Measurements from ENCODE around the gene TAS2R1.
A peak's percentile ranks its signal among the peaks of the same experiment; 100 is the strongest.

TAS2R1 gene, protein sequence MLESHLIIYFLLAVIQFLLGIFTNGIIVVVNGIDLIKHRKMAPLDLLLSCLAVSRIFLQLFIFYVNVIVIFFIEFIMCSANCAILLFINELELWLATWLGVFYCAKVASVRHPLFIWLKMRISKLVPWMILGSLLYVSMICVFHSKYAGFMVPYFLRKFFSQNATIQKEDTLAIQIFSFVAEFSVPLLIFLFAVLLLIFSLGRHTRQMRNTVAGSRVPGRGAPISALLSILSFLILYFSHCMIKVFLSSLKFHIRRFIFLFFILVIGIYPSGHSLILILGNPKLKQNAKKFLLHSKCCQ

DNA sequence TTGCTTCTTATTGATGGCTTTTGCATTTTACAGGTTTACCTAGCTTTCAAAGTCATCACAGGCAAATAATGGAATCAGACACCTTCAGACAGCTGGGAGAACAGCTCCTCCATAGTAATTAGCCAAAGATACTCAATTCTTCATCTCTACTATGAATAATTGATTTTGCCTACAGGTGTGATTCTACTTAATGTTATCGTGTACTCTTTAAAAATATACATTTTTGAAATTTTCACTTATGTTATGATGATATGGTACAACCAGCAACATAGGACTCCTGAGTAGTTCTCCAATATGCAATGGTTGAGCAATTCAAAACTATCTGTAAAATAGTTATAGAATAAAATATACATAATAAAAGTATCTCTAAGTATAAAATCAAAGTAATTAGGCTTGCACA lies at the start of gene TAS2R1:
Gene TAS2R1 (minus strand): TSS at position 101 of the 400 bp plus-strand sequence. CDS start 319 bp downstream, outside the sequence.
- DNase-seq (ENCODE audit: low read depth, low spot score), result no peak
- H3K27ac ChIP-seq, result no peak within 1 kb of the TSS

DNA sequence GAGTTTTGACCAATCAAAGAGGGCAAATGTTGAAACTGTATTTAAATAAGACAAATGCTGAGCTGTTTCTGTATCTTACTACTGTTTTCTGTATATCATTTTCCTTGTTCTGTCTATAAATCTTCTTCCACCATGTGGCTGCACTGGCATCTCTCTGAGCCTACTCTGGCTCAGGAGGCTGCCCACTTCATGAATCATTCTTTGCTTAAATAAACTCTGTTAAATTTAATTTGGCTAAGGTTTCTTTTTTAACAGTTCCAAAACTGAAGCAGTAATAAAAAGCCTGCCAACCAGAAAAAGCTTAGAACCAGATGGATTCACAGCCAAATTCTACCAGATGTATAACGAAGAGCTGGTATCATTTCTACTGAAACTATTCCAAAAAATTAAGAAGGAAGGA lies 40.2 kb upstream of the TAS2R1 start:
- no peak for DNase-seq (ENCODE audit: low read depth, low spot score)
- no peak overlapping the region for H3K27ac ChIP-seq

DNA sequence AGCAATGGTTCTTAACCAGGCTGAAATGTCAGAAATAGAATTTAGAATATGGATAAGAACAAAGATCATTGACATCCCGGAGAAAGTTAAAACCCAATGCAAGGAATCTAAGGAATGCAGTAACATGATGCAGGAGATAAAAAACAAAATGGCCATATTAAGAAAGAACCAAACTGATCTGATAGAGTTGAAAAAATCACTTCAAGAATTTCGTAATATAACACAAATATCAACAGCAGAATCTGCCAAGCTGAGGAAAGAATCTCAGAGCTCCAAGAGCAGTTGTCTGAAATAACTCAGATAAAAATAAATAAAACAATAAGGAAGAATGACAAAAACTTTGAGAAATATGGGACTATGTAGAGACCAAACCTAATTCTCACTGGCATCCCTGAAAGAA lies 37.8 kb upstream of the TAS2R1 start:
- H3K27ac ChIP-seq, result no peak overlapping the region
- DNase-seq (ENCODE audit: low read depth, low spot score), result no peak

DNA sequence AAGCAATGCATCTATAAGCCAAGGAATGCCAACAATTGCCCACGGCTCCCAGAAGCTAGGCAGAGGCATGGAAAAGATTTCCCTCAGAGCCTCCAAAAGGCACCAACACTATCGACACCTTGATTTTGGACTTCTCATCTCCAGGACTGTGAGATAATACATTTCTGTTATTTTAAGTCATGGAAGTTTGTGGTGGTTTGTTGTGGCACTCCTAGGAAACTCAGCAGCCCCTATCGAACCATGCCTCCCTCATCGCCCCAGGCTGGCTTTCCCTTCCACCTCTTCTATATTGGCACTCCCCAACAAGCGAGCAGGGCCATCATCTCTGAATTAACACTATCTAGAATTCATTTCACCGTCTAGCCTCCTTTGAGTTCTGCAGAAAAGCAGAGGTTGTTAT lies 33.7 kb upstream of the TAS2R1 start:
- DNase-seq (ENCODE audit: low read depth, low spot score), result no peak
- no peak overlapping the region for H3K27ac ChIP-seq

DNA sequence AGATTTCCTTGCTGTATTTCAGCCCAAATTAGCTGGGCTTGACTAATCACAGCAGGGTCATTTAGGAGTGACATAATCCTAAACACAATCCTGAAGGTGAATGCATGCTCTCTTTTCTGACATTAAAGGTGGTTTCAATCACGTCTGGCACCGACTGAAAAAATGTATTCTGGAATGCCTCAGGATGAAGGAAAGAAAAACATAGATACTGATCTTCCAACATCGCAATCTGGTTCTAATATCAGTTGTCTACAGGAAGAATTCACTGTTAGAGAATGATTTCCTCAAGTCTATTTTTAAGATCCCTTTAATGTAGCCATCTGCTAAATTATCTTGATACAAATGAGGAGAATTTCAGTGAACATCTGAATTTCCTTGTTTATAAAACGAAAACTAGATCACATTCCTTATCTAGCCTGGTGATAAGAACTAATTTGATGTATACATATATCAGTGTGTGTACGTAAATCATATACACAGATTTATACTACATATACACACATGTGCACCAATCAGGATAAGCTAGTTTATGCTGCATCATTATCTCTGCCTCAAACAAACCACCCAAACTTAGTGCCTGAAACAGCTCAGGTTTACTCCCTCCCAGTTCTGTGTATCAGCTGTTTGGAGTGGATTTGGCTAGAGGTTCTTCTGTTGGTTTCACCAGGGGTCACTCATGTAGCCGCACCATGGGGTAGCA lies 31.3 kb upstream of the TAS2R1 start:
- DNase-seq (ENCODE audit: low read depth, low spot score), result no peak
- H3K27ac ChIP-seq, result no peak overlapping the region

DNA sequence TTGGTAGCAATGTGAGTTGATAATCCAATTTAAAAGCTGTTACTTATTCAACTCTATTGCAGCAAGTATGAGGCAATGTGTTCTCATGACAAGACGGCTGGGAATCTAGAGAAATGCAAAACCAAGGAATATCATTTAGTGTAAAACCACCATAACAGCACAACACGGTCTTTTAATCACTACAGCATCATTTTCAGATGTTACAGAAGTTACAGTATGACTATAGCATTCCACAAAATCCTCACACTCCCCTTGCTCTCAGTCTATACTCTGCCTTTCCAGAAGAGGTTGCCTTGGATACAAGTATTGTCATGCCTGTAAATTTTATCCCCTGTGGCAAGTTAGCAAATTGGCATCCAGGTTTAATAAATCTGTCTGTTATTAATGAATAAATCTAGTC lies 28.6 kb upstream of the TAS2R1 start:
- no peak for DNase-seq (ENCODE audit: low read depth, low spot score)
- no peak overlapping the region for H3K27ac ChIP-seq

DNA sequence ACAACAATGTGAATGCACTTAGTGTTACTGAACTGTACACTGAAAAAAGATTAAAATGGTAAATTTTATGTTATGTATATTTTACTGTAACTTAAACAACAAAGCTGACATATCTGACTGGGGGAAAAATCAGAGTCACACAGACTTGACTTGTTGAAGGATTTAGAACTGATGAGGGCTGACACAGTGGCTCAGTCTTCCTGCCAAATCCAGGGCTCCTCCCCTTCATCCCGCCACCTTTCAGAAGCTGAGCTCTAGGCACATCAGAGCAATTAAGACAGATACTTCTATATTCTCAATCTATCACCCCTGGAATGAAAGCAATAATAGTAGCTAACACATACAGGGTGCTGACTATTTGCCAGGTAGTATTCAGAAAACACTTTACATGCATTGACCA lies 27.7 kb upstream of the TAS2R1 start:
- DNase-seq (ENCODE audit: low read depth, low spot score), result no peak
- H3K27ac ChIP-seq, result no peak overlapping the region

DNA sequence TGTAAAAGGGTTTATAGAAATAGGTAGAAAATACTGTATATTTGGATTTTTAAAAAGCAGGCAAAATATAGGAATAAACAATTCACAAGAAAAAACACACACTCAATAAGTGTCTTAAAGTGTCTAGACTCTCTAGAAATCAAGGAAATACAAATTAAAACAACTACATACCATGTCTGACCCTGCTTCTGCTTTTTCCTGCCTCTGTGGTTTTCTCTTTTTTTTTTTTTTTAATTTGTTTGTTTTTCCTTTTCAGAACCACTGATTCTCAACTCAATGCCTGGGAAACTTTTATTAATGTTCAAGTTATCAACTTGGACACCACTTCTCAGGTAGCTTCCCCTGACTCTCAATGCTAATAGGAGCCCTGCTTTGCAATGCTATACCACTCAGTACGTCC lies 25.5 kb upstream of the TAS2R1 start:
- no peak for DNase-seq (ENCODE audit: low read depth, low spot score)
- H3K27ac ChIP-seq, result no peak overlapping the region

DNA sequence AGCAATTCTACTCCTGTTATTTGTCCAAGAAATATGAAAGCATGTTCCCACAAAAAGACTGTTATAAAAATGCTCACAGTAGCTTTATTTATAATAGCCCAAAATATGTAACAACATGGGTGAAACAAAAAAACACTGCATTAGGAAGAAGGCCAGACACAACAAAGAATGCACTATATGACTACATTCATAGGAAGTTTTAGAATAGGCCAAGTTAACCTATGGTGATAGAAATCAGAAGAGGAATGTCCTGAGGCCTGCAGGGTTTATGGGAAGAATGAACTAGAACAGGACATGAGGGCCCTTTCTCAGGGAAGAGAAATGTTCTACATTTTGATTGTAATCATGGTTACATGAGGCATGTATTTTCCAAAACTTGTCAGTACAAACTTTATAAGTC lies 24.7 kb upstream of the TAS2R1 start:
- no peak overlapping the region for H3K27ac ChIP-seq
- DNase-seq (ENCODE audit: low read depth, low spot score), result no peak

DNA sequence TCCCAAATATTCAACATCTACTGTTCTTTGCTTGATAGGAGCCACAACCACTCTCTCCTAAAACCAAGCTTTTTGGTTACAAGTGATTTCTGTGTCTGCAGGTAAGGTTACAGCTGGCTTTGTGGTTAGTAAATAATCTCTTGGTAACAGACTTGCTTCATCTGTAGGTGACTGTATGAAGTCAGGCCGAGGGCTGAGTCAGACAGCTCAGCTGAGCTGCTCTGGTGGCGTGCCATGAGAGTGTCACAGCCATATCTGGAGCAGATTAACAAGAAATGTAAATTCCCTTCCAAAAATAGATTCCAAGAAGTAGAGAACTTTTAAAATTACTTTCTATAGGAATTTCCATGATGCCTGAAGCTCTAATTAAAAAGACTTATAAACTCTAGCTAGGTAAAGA lies 23.7 kb upstream of the TAS2R1 start:
- no peak overlapping the region for H3K27ac ChIP-seq

DNA sequence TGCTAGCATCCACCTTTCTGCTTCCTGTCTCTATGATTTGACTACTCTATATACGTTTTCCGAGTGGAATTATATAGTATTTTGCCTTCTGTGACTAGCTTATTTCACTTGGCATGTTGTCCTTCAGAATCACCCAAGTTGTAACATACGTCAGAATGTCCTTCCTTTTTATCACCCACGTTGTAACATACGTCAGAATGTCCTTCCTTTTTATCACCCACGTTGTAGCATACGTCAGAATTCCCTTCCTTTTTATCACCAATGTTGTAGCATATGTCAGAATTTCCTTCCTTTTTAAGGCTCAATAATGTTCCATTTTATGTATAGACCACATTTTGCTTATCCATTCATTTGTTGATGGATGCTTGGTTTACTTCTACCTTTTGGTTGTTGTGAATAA lies 22.9 kb upstream of the TAS2R1 start:
- DNase-seq (ENCODE audit: low read depth, low spot score), result no peak
- no peak overlapping the region for H3K27ac ChIP-seq

More for the DNA sequence above, 23.7 kb upstream of the TAS2R1 start:
- DNase-seq (ENCODE audit: low read depth, low spot score), result peak; percentile 63

DNA sequence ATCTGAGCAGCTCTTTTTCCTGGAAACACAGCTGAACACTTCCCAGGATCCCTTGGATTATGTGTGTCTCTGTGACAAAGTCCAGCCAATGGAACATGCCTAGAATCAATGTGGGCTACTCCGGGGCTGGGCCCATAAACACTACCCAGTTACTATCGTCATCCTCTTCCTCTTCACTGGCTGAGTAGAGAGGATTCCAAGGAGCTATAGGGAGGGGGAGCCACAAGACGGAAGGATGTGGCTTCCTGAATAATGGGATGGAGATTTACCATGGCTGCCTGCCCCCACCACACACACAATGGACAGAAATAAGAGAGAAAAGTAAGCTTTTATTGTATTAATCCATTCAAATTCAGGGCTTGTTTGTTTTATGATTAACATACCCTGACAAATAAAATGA lies 22.1 kb upstream of the TAS2R1 start:
- DNase-seq (ENCODE audit: low read depth, low spot score), result no peak
- H3K27ac ChIP-seq, result no peak overlapping the region

DNA sequence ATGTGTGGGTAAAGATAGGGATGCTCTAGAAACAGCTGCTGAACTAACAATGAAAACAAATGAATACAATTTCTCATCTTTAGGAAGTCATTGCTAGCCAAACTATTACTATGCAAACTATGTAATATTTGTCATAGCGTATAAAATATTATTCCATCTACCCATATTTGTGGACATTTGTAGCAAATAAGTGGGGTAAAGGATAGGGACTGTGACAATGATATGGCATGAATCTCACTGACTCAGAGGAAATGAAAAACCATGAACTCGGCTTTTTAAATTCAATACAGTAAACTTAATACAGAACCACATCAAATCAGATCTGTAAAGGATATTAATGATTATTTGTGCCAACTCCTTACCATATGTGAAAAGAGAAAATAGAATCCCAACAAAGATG lies 16.7 kb upstream of the TAS2R1 start:
- DNase-seq (ENCODE audit: low read depth, low spot score), result no peak
- H3K27ac ChIP-seq, result no peak overlapping the region

DNA sequence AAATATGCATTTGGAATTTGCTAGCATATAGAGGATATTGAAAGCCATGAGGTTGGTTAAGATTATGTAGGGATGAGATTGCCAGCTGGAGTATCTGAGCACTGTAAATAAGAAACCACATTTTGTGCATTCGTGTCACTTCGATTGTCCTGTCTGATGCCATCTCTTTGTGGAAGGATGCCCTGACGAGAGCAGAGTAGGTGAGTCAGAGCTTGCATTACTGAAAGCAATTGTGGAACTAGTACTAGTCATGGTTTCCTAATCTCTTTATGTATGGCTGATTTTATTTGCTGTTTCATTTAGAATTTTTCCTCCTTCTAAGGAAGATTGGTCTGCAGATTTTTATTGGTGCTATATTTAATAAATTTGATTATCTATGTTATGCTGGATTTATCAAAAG lies 14.5 kb upstream of the TAS2R1 start:
- DNase-seq (ENCODE audit: low read depth, low spot score), result no peak
- no peak overlapping the region for H3K27ac ChIP-seq

DNA sequence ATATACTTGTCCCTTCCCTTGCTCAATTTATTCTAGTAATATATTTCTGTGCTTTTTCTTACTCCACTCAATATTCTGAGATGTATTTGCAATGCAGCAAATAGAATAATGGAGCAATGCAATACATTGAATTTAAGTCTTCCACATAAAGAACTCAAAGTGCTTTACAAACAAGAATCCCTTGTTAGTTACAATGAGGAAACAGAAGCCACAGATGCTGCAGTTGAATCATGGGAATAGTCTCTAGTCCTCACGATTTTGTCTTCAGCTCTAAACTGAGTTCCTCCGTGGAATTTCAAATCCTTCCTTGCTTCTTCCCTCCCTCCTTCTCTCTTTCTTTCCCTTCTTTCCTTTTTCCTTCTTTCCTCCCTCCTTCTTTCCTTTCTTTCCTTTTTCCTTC lies 12.5 kb upstream of the TAS2R1 start:
- no peak for DNase-seq (ENCODE audit: low read depth, low spot score)
- no peak overlapping the region for H3K27ac ChIP-seq

DNA sequence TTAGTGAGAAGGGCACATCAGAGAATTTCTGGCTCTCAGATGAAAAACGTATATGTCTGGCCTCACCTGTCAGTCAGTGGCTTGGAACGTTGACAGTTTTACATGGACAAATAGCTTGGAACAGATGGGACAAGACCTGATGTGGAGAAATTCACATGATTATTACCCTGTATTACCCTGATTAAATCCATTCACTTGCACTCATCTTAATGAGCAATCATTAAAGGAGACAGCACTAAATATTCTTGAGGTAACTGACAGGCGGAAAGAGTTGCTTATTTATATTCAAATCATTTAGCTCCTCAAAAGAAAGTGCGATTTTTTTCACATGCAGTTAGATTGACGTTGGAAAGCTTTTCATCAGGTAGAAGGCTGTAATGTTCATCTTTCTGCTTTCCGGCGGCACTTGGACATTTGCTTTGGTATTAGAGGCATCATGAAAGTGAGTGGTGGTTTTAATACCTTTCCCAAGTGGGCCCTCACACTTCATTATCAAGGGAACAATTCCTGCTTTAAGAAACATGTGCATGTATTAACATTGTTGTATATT lies 11.7 kb upstream of the TAS2R1 start:
- no peak overlapping the region for H3K27ac ChIP-seq
- DNase-seq (ENCODE audit: low read depth, low spot score), result no peak

DNA sequence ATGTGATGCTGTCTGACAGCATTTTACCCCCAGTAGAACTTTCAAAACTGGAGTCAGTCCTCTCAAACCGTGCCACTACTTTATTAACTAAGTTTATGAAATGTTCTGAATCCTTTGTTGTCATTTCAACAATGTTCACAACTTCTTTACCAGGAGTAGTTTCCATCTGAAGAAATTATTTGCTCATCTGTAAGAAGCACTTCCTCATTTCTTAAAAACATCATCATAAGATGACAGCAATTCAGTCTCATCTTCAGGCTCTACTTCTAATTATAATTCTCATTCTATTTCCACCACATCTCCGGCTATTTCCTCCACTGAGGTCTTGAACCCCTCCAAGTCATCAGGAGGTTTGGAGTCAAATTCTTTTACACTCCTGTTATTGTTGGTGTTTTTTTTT lies 2.3 kb upstream of the TAS2R1 start:
- no peak overlapping the region for H3K27ac ChIP-seq
- no peak for DNase-seq (ENCODE audit: low read depth, low spot score)

DNA sequence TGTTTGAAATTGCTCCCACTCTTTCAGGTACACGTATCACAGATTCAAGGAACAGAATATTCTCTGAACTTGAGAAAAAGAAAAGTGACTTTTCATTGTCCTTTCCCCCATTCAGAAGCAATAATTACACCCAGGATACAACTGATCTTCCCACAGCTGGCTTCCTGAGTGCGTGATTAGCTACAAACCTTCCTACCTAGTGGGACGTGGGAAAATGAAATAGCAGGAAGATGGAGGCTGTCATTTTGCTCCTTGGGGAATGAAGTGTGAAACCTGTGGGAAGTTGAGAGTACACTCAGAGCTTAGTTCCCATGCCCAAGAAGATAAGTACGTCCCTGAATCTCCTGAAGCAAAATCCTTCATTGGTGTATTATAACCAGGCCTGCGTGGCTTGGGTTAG lies 2.6 kb downstream of the TAS2R1 start:
- H3K27ac ChIP-seq, result no peak overlapping the region
- DNase-seq (ENCODE audit: low read depth, low spot score), result no peak

DNA sequence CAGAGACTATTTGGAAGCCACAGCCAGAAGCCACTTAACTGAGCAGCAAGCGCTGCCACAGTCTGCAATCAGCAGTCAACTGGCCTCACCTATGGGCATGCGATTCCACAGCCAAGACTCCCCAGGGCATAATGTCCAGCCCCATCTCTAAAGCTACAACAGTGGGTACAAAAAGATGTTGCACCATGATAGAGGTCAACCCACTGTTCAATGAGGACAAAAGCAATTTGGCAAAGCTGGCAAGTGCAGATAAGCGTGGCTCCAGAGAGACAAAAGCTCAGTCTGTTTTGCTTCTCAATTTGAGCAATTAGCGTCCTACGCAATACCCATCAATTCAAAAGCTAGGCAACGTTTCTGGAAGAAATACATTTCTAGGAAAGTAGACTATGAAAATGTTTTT lies 3.2 kb downstream of the TAS2R1 start:
- H3K27ac ChIP-seq, result no peak overlapping the region
- DNase-seq (ENCODE audit: low read depth, low spot score), result no peak

DNA sequence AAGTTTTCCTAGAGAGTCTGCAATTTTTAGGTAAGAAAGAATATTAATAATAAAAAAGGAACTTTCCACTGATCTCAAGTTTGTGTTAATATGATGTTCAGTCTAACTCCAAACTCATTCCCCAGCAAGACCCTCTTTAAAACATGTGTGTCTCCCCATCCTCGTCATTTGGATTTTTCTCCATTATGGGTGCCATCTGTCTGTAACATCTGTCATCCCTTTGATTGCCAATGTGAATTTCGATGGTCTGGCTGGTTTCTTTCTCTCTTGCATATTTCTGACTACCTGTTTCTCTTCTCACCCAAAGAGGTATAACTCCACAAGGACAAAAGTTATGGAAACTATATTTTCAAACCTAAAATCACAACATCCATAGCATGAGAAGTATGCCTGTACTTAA lies 4.4 kb downstream of the TAS2R1 start:
- no peak for DNase-seq (ENCODE audit: low read depth, low spot score)
- no peak overlapping the region for H3K27ac ChIP-seq

DNA sequence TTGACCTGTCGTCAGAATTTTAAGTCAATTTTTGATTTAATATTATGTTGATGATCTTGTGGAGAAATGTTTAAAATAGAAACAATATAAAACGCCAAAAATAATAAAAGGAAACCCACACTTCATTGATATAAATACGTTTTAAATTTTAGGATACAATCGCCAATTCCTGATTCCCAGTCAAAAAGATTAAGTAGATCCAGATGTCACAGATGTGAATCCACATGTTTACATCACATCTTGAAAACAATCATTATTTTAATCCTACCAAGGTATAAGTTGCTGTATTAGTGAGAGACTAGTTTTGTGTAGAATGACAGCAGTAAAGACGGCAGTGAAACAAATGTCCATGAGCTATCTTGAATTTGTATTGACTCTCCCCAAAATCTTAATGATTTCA lies 4.9 kb downstream of the TAS2R1 start:
- no peak for DNase-seq (ENCODE audit: low read depth, low spot score)
- no peak overlapping the region for H3K27ac ChIP-seq

Data from epithelial cell of prostate (primary cell).